HG02759 (cell line): Measurements from ENCODE around the gene MICAL3.

Experiments
- ATAC-seq: cut with Tn5 transposase; IDR thresholded peaks from one replicate; pipeline ENCODE4 v1.9.1; 2021; ENCODE audit warnings: mild to moderate bottlenecking, moderate library complexity; ENCODE audit not compliant: unreplicated experiment

Gene MICAL3

GRCh38 chr22:17974703-17975372 is 49.5 kb downstream of the MICAL3 start:
- ATAC-seq, result no peak

GRCh38 chr22:17974087-17974486 is 50.3 kb downstream of the MICAL3 start:
- ATAC-seq, result no peak

GRCh38 chr22:17973217-17973616 is 51.1 kb downstream of the MICAL3 start:
- no peak for ATAC-seq

GRCh38 chr22:17972385-17973191 is 51.8 kb downstream of the MICAL3 start:
- ATAC-seq, result no peak

- no peak for ATAC-seq
Observed at GRCh38 chr22:17971711-17972110, 52.6 kb downstream of the MICAL3 start.

GRCh38 chr22:17970201-17970708 is 54.1 kb downstream of the MICAL3 start:
- ATAC-seq, result no peak

GRCh38 chr22:17969701-17970113 is 54.7 kb downstream of the MICAL3 start:
- no peak for ATAC-seq

- ATAC-seq, result no peak
Observed at GRCh38 chr22:17968126-17968525, 56.2 kb downstream of the MICAL3 start.

- ATAC-seq, result no peak
Observed at GRCh38 chr22:17966403-17966717, 58.0 kb downstream of the MICAL3 start.

GRCh38 chr22:17965538-17966402 is 58.6 kb downstream of the MICAL3 start:
- no peak for ATAC-seq

GRCh38 chr22:17964643-17965042 is 59.7 kb downstream of the MICAL3 start:
- peak; percentile 75 for ATAC-seq

GRCh38 chr22:17964156-17964555 is 60.2 kb downstream of the MICAL3 start:
- ATAC-seq, result no peak

- no peak for ATAC-seq
Observed at GRCh38 chr22:17963015-17963414, 61.3 kb downstream of the MICAL3 start.

- ATAC-seq, result no peak
Observed at GRCh38 chr22:17962168-17962567, 62.2 kb downstream of the MICAL3 start.

- ATAC-seq, result no peak
Observed at GRCh38 chr22:17961446-17961729, 63.0 kb downstream of the MICAL3 start.

GRCh38 chr22:17960695-17961445 is 63.5 kb downstream of the MICAL3 start:
- no peak for ATAC-seq

- ATAC-seq, result no peak
Observed at GRCh38 chr22:17960011-17960410, 64.3 kb downstream of the MICAL3 start.

- no peak for ATAC-seq
Observed at GRCh38 chr22:17958166-17958565, 66.2 kb downstream of the MICAL3 start.

- no peak for ATAC-seq
Observed at GRCh38 chr22:17957693-17958092, 66.7 kb downstream of the MICAL3 start.

- ATAC-seq, result no peak
Observed at GRCh38 chr22:17957204-17957603, 67.2 kb downstream of the MICAL3 start.

GRCh38 chr22:17956630-17957029 is 67.7 kb downstream of the MICAL3 start:
- ATAC-seq, result no peak
